T-cell (primary cell): ENCODE data around the gene TENT4A. TPM values are rescaled to one million over a fixed set of nuclear protein-coding genes. Genes with fewer than 3 reads are reported as not detected.

Source experiments
- ATAC-seq, 4 experiments: fragments of 200-7000 bp in 3 of 4; fragments of 150-1000 bp in 1 of 4; cut with Tn5 transposase; replicated peaks in 1 of 4; 1 replicate in 3 of 4; 2 replicates in 1 of 4; pipeline ENCODE4 v1.10.0; 2021; ENCODE audit warnings: moderate library complexity in 3 of 4, mild to moderate bottlenecking in 2 of 4, moderate number of reproducible peaks in 1 of 4
- CTCF ChIA-PET, 2 donors: fragments of 300-600 bp; sonication (Branson Sonifier 250); formaldehyde crosslinking; loops; one replicate each; lab custom pipeline; 2022; ENCODE audit warnings: antibody characterized with exemption in 2 of 2; lab: Charles Lee
- POLR2A ChIA-PET, 2 donors: fragments of 300-600 bp; sonication (Branson Sonifier 250); formaldehyde crosslinking; loops; one replicate each; lab custom pipeline; 2022; ENCODE audit warnings: antibody characterized with exemption in 2 of 2; lab: Charles Lee
- DNase-seq, 35 experiments: peaks; one replicate each; pipeline versions ENCODE4 v3.0.0 to v3.0.0-alpha.2; 2013 to 2023
- H3K27ac ChIP-seq: one replicate; pipeline ENCODE4 v1.5.1; 2013; ENCODE audit warnings: low read length
- H3K27me3 ChIP-seq, 2 experiments: replicated peaks in 1 of 2; 1 replicate in 1 of 2; 2 replicates in 1 of 2; pipeline versions ENCODE4 v1.6.1 to v1.7.0; 2013; ENCODE audit warnings: low read length in 1 of 2, mixed read lengths in 1 of 2; ENCODE audit not compliant: control insufficient read depth in 2 of 2, insufficient read depth in 2 of 2; ENCODE audit errors: extremely low read depth in 1 of 2
- H3K36me3 ChIP-seq, 2 donors: 1 replicate in 1 of 2; 2 replicates in 1 of 2; pipeline versions ENCODE4 v1.6.1 to v1.7.0; 2013; ENCODE audit warnings: low read length in 1 of 2; ENCODE audit not compliant: control insufficient read depth in 2 of 2, insufficient read depth in 1 of 2; ENCODE audit errors: extremely low read depth in 1 of 2
- H3K4me1 ChIP-seq, 2 experiments: 1 replicate in 1 of 2; 2 replicates in 1 of 2; pipeline versions ENCODE4 v1.6.1 to v1.7.0; 2013; ENCODE audit warnings: low read length in 2 of 2, mixed read lengths in 1 of 2; ENCODE audit not compliant: insufficient read depth in 2 of 2, control insufficient read depth in 1 of 2; ENCODE audit errors: extremely low read depth in 1 of 2
- H3K4me3 ChIP-seq, 2 donors: 1 replicate in 1 of 2; 2 replicates in 1 of 2; pipeline versions ENCODE4 v1.5.1 to v1.7.0; 2013; ENCODE audit warnings: mild to moderate bottlenecking in 2 of 2, low read length in 1 of 2, moderate library complexity in 1 of 2; ENCODE audit not compliant: control insufficient read depth in 1 of 2; ENCODE audit errors: extremely low read depth in 1 of 2
- H3K9me3 ChIP-seq: 2 replicates; pipeline ENCODE4 v1.7.0; 2013
- H3K27ac Mint-ChIP-seq, 2 donors: one replicate each; pipeline ENCODE4 v1.8.0; 2020 to 2021; ENCODE audit warnings: mild to moderate bottlenecking in 2 of 2, mixed read lengths in 2 of 2
- H3K27me3 Mint-ChIP-seq, 2 donors: one replicate each; pipeline ENCODE4 v1.8.0; 2021 to 2022; ENCODE audit warnings: mixed read lengths in 2 of 2
- H3K36me3 Mint-ChIP-seq: one replicate; pipeline ENCODE4 v1.8.0; 2021; ENCODE audit warnings: mixed read lengths
- H3K4me1 Mint-ChIP-seq, 3 donors: one replicate each; pipeline ENCODE4 v1.8.0; 2020 to 2022; ENCODE audit warnings: mixed read lengths in 3 of 3, mild to moderate bottlenecking in 1 of 3
- H3K4me3 Mint-ChIP-seq, 3 donors: one replicate each; pipeline ENCODE4 v1.8.0; 2020 to 2022; ENCODE audit warnings: mild to moderate bottlenecking in 3 of 3, mixed read lengths in 3 of 3, moderate library complexity in 3 of 3
- H3K9me3 Mint-ChIP-seq, 3 donors: one replicate each; pipeline ENCODE4 v1.8.0; 2020 to 2022; ENCODE audit warnings: mixed read lengths in 3 of 3
- WGBS: methylation state at CpG from one replicate; pipeline ENCODE4 v1.1.5; 2013; ENCODE audit warnings: missing lambda C conversion rate; ENCODE audit not compliant: insufficient coverage; 5-methylcytosine and 5-hydroxymethylcytosine counted together
- total RNA-seq, 35 experiments: library from RNA in 6 of 35; stranded (reverse) in 6 of 35; fragments of 120-200 nt in 1 of 35; gene quantifications; one replicate each; pipeline versions ENCODE4 v1.2.1 to v1.2.4 and lab custom pipeline; 2013 to 2026

TENT4A gene
- total RNA-seq, 5 donors from 2014 or later (not counting 1 experiment from before 2014, with no cell fraction given): 42.7 to 62.9 (median 45.6) TPM

DNA sequence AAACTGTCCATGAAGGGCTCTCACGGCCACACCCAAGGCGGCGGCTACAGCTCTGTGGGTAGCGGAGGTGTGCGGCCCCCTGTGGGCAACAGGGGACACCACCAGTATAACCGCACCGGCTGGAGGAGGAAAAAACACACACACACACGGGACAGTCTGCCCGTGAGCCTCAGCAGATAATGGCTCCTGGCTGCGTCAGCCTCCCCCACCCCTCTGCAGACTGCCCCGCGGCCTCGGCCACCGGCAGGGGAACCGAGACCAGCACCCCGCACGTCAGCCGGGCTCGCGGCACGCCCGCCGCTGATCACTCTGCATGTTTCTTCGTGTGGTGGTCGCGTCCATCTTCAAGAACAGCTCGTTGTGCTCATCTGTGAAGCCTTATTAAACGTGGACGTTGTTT is 41.5 kb downstream of the TENT4A start:
- H3K4me1 ChIP-seq: no peaks in the 10 kb centered on the region
- H3K36me3 Mint-ChIP-seq: peaks cover 70% of the 10 kb centered on the region
- ATAC-seq: no peak
- WGBS: 98% methylated on average over 25 of the region's 29 CpGs
- H3K9me3 Mint-ChIP-seq: no peaks in the 10 kb centered on the region
- no peak overlapping the region for H3K4me3 ChIP-seq
- ChIA-PET CTCF (no interaction called here), POLR2A (no interaction called here)
- H3K4me3 Mint-ChIP-seq: no peak overlapping the region
- DNase-seq: no peak
- H3K27ac ChIP-seq: no peak overlapping the region
- H3K27me3 ChIP-seq: no peaks in the 10 kb centered on the region
- no peak overlapping the region for H3K27ac Mint-ChIP-seq
- no peaks in the 10 kb centered on the region for H3K9me3 ChIP-seq
- H3K27me3 Mint-ChIP-seq: no peaks in the 10 kb centered on the region
- H3K4me1 Mint-ChIP-seq: no peaks in the 10 kb centered on the region
- H3K36me3 ChIP-seq: peaks cover 45 to 78% of the 10 kb centered on the region in 2 donors

DNA sequence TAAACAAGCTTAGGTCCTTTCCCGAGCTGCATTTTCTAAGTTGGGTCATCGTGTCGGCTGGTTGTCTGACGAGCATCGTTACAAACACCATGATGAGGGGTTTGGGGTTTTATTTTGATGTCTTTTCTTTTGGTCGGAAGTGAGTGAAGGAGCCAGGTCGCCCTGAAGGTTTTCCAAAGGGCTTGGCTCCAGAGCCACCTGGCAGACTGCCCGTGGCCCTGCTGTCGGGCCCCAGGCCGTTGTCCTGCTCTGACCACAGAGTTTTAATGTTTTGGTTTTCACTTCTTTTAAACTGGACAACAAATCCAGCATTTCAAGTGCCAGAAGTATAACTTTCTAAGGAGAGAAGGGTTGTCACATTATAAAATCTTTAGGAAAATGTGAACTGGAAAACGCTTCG is 42.3 kb downstream of the TENT4A start:
- DNase-seq (no peak), ATAC-seq (no peak)
- Mint-ChIP-seq H3K9me3 (no peaks in the 10 kb centered on the region), H3K36me3 (peaks cover 65% of the 10 kb centered on the region), H3K4me1 (no peaks in the 10 kb centered on the region), H3K27me3 (no peaks in the 10 kb centered on the region), H3K4me3 (no peak overlapping the region), H3K27ac (no peak overlapping the region)
- Histone ChIP-seq H3K27me3 (no peaks in the 10 kb centered on the region), H3K36me3 (peaks cover 43 to 72% of the 10 kb centered on the region in 2 donors), H3K9me3 (no peaks in the 10 kb centered on the region), H3K27ac (no peak overlapping the region), H3K4me3 (no peak overlapping the region), H3K4me1 (no peaks in the 10 kb centered on the region)
- 97% methylated on average over 5 of the region's 12 CpGs for whole genome bisulfite sequencing
- ChIA-PET POLR2A (no interaction called here), CTCF (interaction anchor here in 1 of 2 donors (0.5 kb wide), 1 partner anchor 70 kb away, joined by 3 read pairs; no protein-coding TSS in a partner anchor)

- CTCF ChIA-PET: interaction anchor here in 1 of 2 donors (0.5 kb wide), 1 partner anchor 69 kb away, joined by 3 read pairs; no protein-coding TSS in a partner anchor
- WGBS: 98% methylated on average over 16 of the region's 17 CpGs
- ATAC-seq: no peak
Observed at GRCh38 chr5:6755941-6756340, 42.7 kb downstream of the TENT4A start.

GRCh38 chr5:6757414-6757969 is 44.3 kb downstream of the TENT4A start:
- Histone ChIP-seq H3K27me3 (no peaks in the 10 kb centered on the region), H3K4me3 (no peak overlapping the region), H3K27ac (no peak overlapping the region), H3K4me1 (no peaks in the 10 kb centered on the region), H3K36me3 (peaks cover 30 to 53% of the 10 kb centered on the region in 2 donors), H3K9me3 (no peaks in the 10 kb centered on the region)
- ChIA-PET POLR2A (no interaction called here), CTCF (no interaction called here)
- Mint-ChIP-seq H3K27me3 (no peaks in the 10 kb centered on the region), H3K9me3 (no peaks in the 10 kb centered on the region), H3K4me1 (no peaks in the 10 kb centered on the region), H3K27ac (no peak overlapping the region), H3K36me3 (peaks cover 45% of the 10 kb centered on the region), H3K4me3 (no peak overlapping the region)
- WGBS: 100% methylated on average over 1 of the region's 8 CpGs
- no peak for DNase-seq
- ATAC-seq: no peak

More at GRCh38 chr5:6755941-6756340, 42.7 kb downstream of the TENT4A start:
- H3K4me3 Mint-ChIP-seq: no peak overlapping the region
- no peak overlapping the region for H3K4me3 ChIP-seq
- no peaks in the 10 kb centered on the region for H3K9me3 Mint-ChIP-seq
- no peak overlapping the region for H3K27ac ChIP-seq
- no peaks in the 10 kb centered on the region for H3K4me1 ChIP-seq
- POLR2A ChIA-PET: no interaction called here
- no peaks in the 10 kb centered on the region for H3K27me3 Mint-ChIP-seq
- H3K4me1 Mint-ChIP-seq: no peaks in the 10 kb centered on the region
- no peak overlapping the region for H3K27ac Mint-ChIP-seq
- DNase-seq: no peak
- H3K36me3 Mint-ChIP-seq: peaks cover 60% of the 10 kb centered on the region
- no peaks in the 10 kb centered on the region for H3K27me3 ChIP-seq
- no peaks in the 10 kb centered on the region for H3K9me3 ChIP-seq
- H3K36me3 ChIP-seq: peaks cover 39 to 68% of the 10 kb centered on the region in 2 donors

DNA sequence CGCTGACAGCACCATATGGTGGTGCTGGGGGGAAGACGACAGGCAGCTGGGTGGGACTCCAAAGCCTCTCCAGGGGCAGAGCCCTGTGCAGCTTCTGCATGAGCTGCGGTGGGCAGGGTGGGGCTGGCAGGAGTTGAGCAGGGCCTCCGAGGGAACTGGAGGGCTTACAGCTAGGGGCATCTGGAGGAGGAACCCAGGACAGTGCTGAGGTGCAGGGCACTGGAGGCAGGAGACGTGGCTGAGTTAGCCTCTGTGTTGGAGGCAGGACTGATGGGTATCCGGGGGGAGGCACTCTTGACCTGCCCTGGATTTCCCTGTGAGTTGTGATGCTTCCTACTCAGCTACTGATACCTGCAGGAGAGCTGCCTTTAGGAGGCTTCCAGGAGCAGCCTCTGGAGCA is 45.0 kb downstream of the TENT4A start:
- H3K27me3 ChIP-seq: no peaks in the 10 kb centered on the region
- H3K27ac Mint-ChIP-seq: no peak overlapping the region
- ATAC-seq (peak in 3 of 4 experiments; percentile 16 to 22 (median 19)), DNase-seq (no peak)
- ChIA-PET CTCF (no interaction called here), POLR2A (no interaction called here)
- peaks cover 41% of the 10 kb centered on the region for H3K36me3 Mint-ChIP-seq
- peaks cover 27 to 46% of the 10 kb centered on the region in 2 donors for H3K36me3 ChIP-seq
- H3K4me3 Mint-ChIP-seq: no peak overlapping the region
- H3K4me3 ChIP-seq: no peak overlapping the region
- no peak overlapping the region for H3K27ac ChIP-seq
- no peaks in the 10 kb centered on the region for H3K9me3 Mint-ChIP-seq
- no peaks in the 10 kb centered on the region for H3K4me1 ChIP-seq
- no peaks in the 10 kb centered on the region for H3K27me3 Mint-ChIP-seq
- no peaks in the 10 kb centered on the region for H3K9me3 ChIP-seq
- H3K4me1 Mint-ChIP-seq: no peaks in the 10 kb centered on the region
- WGBS: 94% methylated on average over 4 of the region's 6 CpGs

GRCh38 chr5:6758706-6759105 is 45.5 kb downstream of the TENT4A start:
- WGBS: 99% methylated on average over 20 of the region's 20 CpGs
- Mint-ChIP-seq H3K27me3 (no peaks in the 10 kb centered on the region), H3K9me3 (no peaks in the 10 kb centered on the region), H3K4me1 (no peaks in the 10 kb centered on the region), H3K27ac (peak overlapping the region in 1 of 2 donors; percentile 4), H3K36me3 (peaks cover 36% of the 10 kb centered on the region), H3K4me3 (no peak overlapping the region)
- ChIA-PET CTCF (no interaction called here), POLR2A (no interaction called here)
- H3K27me3 ChIP-seq: no peaks in the 10 kb centered on the region
- H3K27ac ChIP-seq: no peak overlapping the region
- H3K4me1 ChIP-seq: no peaks in the 10 kb centered on the region
- H3K36me3 ChIP-seq: peaks cover 22 to 41% of the 10 kb centered on the region in 2 donors
- ATAC-seq (no peak), DNase-seq (no peak)
- H3K9me3 ChIP-seq: no peaks in the 10 kb centered on the region
- H3K4me3 ChIP-seq: no peak overlapping the region
